Adrenal gland (tissue), 12 donors: Measurements from ENCODE around the gene NOSIP. TPM values are rescaled to one million over a fixed set of nuclear protein-coding genes. Genes with fewer than 3 reads are reported as not detected.
A peak's percentile ranks its signal among the peaks of the same experiment; 100 is the strongest.

Source experiments
- DNase-seq, 7 donors: peaks; one replicate each; pipeline ENCODE4 v3.0.0-alpha.2; 2019 to 2020
- H3K27ac ChIP-seq, 5 donors: fragments of 200-600 bp; sonication (generic) in 4 of 5; 1 replicate in 3 of 5; 2 replicates in 2 of 5; pipeline versions ENCODE4 v1.5.1 to v1.8.0; 2016 to 2020; ENCODE audit warnings: mild to moderate bottlenecking in 1 of 5
- H3K27me3 ChIP-seq: fragments of 200-600 bp; 2 replicates; pipeline ENCODE4 v1.8.0; 2021
- H3K36me3 ChIP-seq, 2 donors: fragments of 200-600 bp; replicated peaks in 1 of 2; 1 replicate in 1 of 2; 2 replicates in 1 of 2; pipeline versions ENCODE4 v1.5.1 to v1.8.0; 2018 to 2022
- H3K4me1 ChIP-seq, 2 donors: fragments of 200-600 bp; replicated peaks in 1 of 2; 1 replicate in 1 of 2; 2 replicates in 1 of 2; pipeline versions ENCODE4 v1.5.1 to v1.8.0; 2018 to 2021
- H3K4me3 ChIP-seq, 4 donors: fragments of 200-600 bp; sonication (generic) in 3 of 4; one replicate each; pipeline ENCODE4 v1.5.1; 2016 to 2018
- H3K9me3 ChIP-seq, 3 donors: fragments of 200-600 bp; sonication (generic) in 1 of 3; replicated peaks in 1 of 3; 1 replicate in 2 of 3; 2 replicates in 1 of 3; pipeline versions ENCODE4 v1.5.1 to v1.8.0; 2016 to 2021
- CTCF ChIP-seq, 6 experiments: fragments of 450-650 bp in 4 of 6; fragments of 200-600 bp in 2 of 6; sonication (generic) in 1 of 6; IDR thresholded peaks; 1 replicate in 5 of 6; 2 replicates in 1 of 6; pipeline versions ENCODE4 v1.5.1 to v1.8.0; 2016 to 2021; ENCODE audit warnings: antibody characterized with exemption in 6 of 6, mild to moderate bottlenecking in 2 of 6, moderate library complexity in 1 of 6
- POLR2A ChIP-seq, 2 donors: fragments of 450-650 bp; IDR thresholded peaks; one replicate each; pipeline ENCODE4 v1.6.1; 2017; ENCODE audit warnings: antibody characterized with exemption in 2 of 2, mild to moderate bottlenecking in 2 of 2, moderate library complexity in 1 of 2
- WGBS, 4 donors: extraction: QIAGEN DNeasy Blood & Tissue Kit in 2 of 4; methylation state at CpG; one replicate each; pipeline versions ENCODE4 v1.1.5 to v1.1.7; 2013 to 2017; 5-methylcytosine and 5-hydroxymethylcytosine counted together
- intact Hi-C, 2 donors: fragments of 100-400 bp; cut with DNase I; formaldehyde crosslinking; loops; one replicate each; pipeline versions ENCODE4 v1.14.1 to v1.15.0; 2022 to 2023
- polyA plus RNA-seq, 3 donors: library from polyadenylated mRNA; stranded (reverse); fragments of 200-250 nt in 2 of 3; fragments of 350-450 nt in 1 of 3; fragmentation: Illumina TruSeq in 1 of 3; extraction: RNeasy Lipid Tissue Mini Kit (QIAGEN cat#74804) in 1 of 3; gene quantifications; one replicate each; pipeline ENCODE4 v1.2.3, GENCODE V29; 2013 to 2014
- total RNA-seq, 9 donors: library from RNA; depleted of rRNA in 4 of 9; stranded (reverse); fragments of >200 nt in 4 of 9; fragments of 120-200 nt in 1 of 9; fragmentation: NEBNext Ultra II Directional in 1 of 9; extraction: Animal tissue kit (Norgen Biotek cat#: 25700) in 1 of 9; gene quantifications; one replicate each; pipeline versions ENCODE4 v1.1.0 to v1.2.4, GENCODE V29; 2013 to 2023
- donor health status: healthy with polysubstance abuse.
- donor health status: Bipolar disorder and iron deficiency.
- donor health status: DM: yes; HTN: yes; CAD: no.
- donor health status: DM: no; HTN: no; CAD: no.
- donor health status: DM: no; HTN: no; CAD: no.
- donor health status: DM: yes; HTN: yes; CAD: no.

NOSIP gene
- total and polyA plus RNA-seq, 12 donors, result 35.0 to 159 (median 64.2) TPM

- Histone ChIP-seq H3K36me3 (peaks cover 0 to 8% of the 10 kb centered on the region in 2 donors), H3K9me3 (no peaks in the 10 kb centered on the region), H3K4me1 (no peaks in the 10 kb centered on the region), H3K4me3 (no peak overlapping the region), H3K27me3 (no peaks in the 10 kb centered on the region), H3K27ac (peak overlapping the region in 1 of 5 donors; percentile 22)
- no peak for DNase-seq
- 94 to 98% (median 95%) methylated on average over 3 of the region's 3 CpGs for WGBS, 4 donors
- intact Hi-C loops, result no loop called here
- no peak for TF ChIP-seq POLR2A (IDR thresholded peaks at IDR 0.05)
- no peak for TF ChIP-seq CTCF (IDR thresholded peaks at IDR 0.05)
Measured at GRCh38 chr19:49518033-49518432, 62.3 kb downstream of the NOSIP start.

- Histone ChIP-seq H3K4me3 (no peak overlapping the region), H3K4me1 (peaks cover 0 to 6% of the 10 kb centered on the region in 2 donors), H3K27me3 (no peaks in the 10 kb centered on the region), H3K36me3 (no peaks in the 10 kb centered on the region), H3K9me3 (no peaks in the 10 kb centered on the region), H3K27ac (peak overlapping the region in 3 of 5 donors; percentile 27 to 83 (median 28))
- WGBS, 4 donors, result 46 to 57% (median 47%) methylated on average over 4 of the region's 4 CpGs
- intact Hi-C loops, result no loop called here
- TF ChIP-seq POLR2A (IDR thresholded peaks at IDR 0.05) (no peak), CTCF (IDR thresholded peaks at IDR 0.05) (no peak)
- DNase-seq, result peak in 6 of 7 donors; percentile 54 to 82 (median 76)
Measured at GRCh38 chr19:49515767-49516166, 64.6 kb downstream of the NOSIP start.

- H3K27ac ChIP-seq, result peak overlapping the region in 1 of 5 donors; percentile 80
- no peaks in the 10 kb centered on the region for H3K27me3 ChIP-seq
- TF ChIP-seq POLR2A (IDR thresholded peaks at IDR 0.05), result no peak
- TF ChIP-seq CTCF (IDR thresholded peaks at IDR 0.05), result no peak
- peak overlapping the region in 2 of 4 donors; percentile 58 to 95 for H3K4me3 ChIP-seq
- DNase-seq, result no peak
- intact Hi-C loops, result no loop called here
- no peaks in the 10 kb centered on the region for H3K9me3 ChIP-seq
- peaks cover 0 to 6% of the 10 kb centered on the region in 2 donors for H3K4me1 ChIP-seq
- no peaks in the 10 kb centered on the region for H3K36me3 ChIP-seq
- 74 to 88% (median 85%) methylated on average over 14 to 21 of the region's 21 CpGs for WGBS, 4 donors
Measured at GRCh38 chr19:49514151-49514550, 66.2 kb downstream of the NOSIP start.

GRCh38 chr19:49513746-49514118, 66.6 kb downstream of the NOSIP start:
- peaks cover 0 to 6% of the 10 kb centered on the region in 2 donors for H3K4me1 ChIP-seq

More at GRCh38 chr19:49513746-49514118, 66.6 kb downstream of the NOSIP start:
- DNase-seq, result no peak
- no peaks in the 10 kb centered on the region for H3K36me3 ChIP-seq
- no peaks in the 10 kb centered on the region for H3K27me3 ChIP-seq
- peak overlapping the region in 3 of 4 donors; percentile 36 to 95 (median 58) for H3K4me3 ChIP-seq
- no peak for TF ChIP-seq POLR2A (IDR thresholded peaks at IDR 0.05)
- TF ChIP-seq CTCF (IDR thresholded peaks at IDR 0.05), result no peak
- no peaks in the 10 kb centered on the region for H3K9me3 ChIP-seq
- intact Hi-C loops, result no loop called here
- peak overlapping the region in 2 of 5 donors; percentile 80 to 93 for H3K27ac ChIP-seq
- WGBS, 4 donors, result 32 to 36% (median 34%) methylated on average over 10 to 12 of the region's 12 CpGs
